ENCODE measurements around the gene VWC2. TPM values are rescaled to one million over a fixed set of nuclear protein-coding genes. Genes with fewer than 3 reads are reported as not detected.

Gene VWC2
- total and polyA plus RNA-seq, 2 of the 8 experiments (the other 6 are each of a cell fraction or from before 2014, with no cell fraction given), result 0.24 to 0.30 TPM

DNA sequence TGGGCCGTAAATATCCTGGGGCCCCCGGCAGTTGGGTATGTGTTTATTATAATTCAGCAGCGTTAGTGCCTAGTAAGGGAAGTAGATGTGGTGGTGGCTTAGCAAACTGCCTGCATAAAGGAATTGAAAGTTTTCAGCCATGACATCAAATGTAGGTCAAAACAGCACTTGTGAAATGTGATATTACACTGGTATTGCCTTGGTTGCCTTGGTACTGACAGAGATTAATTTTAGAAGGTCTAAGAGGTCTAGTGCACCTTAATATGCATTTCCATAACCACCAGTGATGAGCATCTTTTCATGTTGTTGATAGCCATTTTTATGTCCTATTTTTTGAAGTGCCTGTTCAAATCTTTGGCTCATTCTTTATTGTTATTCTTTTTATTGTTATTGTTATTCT lies 50.1 kb downstream of the VWC2 start (continued):
- TF ChIP-seq MAX (IDR thresholded peaks at IDR 0.05), result no peak
- no peak for TF ChIP-seq RFX5 (IDR thresholded peaks at IDR 0.05; ENCODE audit: borderline replicate concordance, low read depth, low read length)
- TF ChIP-seq SIRT6 (IDR thresholded peaks at IDR 0.05; ENCODE audit: low read length), result no peak
- TF ChIP-seq SP4 (IDR thresholded peaks at IDR 0.05; ENCODE audit: low read length), result no peak
- no peak for TF ChIP-seq ASH2L (IDR thresholded peaks at IDR 0.05; ENCODE audit: low read length)
- TF ChIP-seq YY1 (IDR thresholded peaks at IDR 0.05; ENCODE audit: low read depth, low read length), result no peak
- TF ChIP-seq, protein P1, sequence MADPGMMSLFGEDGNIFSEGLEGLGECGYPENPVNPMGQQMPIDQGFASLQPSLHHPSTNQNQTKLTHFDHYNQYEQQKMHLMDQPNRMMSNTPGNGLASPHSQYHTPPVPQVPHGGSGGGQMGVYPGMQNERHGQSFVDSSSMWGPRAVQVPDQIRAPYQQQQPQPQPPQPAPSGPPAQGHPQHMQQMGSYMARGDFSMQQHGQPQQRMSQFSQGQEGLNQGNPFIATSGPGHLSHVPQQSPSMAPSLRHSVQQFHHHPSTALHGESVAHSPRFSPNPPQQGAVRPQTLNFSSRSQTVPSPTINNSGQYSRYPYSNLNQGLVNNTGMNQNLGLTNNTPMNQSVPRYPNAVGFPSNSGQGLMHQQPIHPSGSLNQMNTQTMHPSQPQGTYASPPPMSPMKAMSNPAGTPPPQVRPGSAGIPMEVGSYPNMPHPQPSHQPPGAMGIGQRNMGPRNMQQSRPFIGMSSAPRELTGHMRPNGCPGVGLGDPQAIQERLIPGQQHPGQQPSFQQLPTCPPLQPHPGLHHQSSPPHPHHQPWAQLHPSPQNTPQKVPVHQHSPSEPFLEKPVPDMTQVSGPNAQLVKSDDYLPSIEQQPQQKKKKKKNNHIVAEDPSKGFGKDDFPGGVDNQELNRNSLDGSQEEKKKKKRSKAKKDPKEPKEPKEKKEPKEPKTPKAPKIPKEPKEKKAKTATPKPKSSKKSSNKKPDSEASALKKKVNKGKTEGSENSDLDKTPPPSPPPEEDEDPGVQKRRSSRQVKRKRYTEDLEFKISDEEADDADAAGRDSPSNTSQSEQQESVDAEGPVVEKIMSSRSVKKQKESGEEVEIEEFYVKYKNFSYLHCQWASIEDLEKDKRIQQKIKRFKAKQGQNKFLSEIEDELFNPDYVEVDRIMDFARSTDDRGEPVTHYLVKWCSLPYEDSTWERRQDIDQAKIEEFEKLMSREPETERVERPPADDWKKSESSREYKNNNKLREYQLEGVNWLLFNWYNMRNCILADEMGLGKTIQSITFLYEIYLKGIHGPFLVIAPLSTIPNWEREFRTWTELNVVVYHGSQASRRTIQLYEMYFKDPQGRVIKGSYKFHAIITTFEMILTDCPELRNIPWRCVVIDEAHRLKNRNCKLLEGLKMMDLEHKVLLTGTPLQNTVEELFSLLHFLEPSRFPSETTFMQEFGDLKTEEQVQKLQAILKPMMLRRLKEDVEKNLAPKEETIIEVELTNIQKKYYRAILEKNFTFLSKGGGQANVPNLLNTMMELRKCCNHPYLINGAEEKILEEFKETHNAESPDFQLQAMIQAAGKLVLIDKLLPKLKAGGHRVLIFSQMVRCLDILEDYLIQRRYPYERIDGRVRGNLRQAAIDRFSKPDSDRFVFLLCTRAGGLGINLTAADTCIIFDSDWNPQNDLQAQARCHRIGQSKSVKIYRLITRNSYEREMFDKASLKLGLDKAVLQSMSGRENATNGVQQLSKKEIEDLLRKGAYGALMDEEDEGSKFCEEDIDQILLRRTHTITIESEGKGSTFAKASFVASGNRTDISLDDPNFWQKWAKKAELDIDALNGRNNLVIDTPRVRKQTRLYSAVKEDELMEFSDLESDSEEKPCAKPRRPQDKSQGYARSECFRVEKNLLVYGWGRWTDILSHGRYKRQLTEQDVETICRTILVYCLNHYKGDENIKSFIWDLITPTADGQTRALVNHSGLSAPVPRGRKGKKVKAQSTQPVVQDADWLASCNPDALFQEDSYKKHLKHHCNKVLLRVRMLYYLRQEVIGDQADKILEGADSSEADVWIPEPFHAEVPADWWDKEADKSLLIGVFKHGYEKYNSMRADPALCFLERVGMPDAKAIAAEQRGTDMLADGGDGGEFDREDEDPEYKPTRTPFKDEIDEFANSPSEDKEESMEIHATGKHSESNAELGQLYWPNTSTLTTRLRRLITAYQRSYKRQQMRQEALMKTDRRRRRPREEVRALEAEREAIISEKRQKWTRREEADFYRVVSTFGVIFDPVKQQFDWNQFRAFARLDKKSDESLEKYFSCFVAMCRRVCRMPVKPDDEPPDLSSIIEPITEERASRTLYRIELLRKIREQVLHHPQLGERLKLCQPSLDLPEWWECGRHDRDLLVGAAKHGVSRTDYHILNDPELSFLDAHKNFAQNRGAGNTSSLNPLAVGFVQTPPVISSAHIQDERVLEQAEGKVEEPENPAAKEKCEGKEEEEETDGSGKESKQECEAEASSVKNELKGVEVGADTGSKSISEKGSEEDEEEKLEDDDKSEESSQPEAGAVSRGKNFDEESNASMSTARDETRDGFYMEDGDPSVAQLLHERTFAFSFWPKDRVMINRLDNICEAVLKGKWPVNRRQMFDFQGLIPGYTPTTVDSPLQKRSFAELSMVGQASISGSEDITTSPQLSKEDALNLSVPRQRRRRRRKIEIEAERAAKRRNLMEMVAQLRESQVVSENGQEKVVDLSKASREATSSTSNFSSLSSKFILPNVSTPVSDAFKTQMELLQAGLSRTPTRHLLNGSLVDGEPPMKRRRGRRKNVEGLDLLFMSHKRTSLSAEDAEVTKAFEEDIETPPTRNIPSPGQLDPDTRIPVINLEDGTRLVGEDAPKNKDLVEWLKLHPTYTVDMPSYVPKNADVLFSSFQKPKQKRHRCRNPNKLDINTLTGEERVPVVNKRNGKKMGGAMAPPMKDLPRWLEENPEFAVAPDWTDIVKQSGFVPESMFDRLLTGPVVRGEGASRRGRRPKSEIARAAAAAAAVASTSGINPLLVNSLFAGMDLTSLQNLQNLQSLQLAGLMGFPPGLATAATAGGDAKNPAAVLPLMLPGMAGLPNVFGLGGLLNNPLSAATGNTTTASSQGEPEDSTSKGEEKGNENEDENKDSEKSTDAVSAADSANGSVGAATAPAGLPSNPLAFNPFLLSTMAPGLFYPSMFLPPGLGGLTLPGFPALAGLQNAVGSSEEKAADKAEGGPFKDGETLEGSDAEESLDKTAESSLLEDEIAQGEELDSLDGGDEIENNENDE (IDR thresholded peaks at IDR 0.05; ENCODE audit: insufficient replicate concordance, low read length), result no peak

Data from H1 (cell line).